GM10847 (cell line): ENCODE results near the gene STYX.
A peak's percentile ranks its signal among the peaks of the same experiment; 100 is the strongest.

ENCODE experiments used
- POLR2A ChIP-seq: IDR thresholded peaks from 2 replicates; pipeline ENCODE4 v1.6.1; 2011; ENCODE audit not compliant: insufficient read length; ENCODE audit errors: extremely low read depth

Gene STYX

DNA sequence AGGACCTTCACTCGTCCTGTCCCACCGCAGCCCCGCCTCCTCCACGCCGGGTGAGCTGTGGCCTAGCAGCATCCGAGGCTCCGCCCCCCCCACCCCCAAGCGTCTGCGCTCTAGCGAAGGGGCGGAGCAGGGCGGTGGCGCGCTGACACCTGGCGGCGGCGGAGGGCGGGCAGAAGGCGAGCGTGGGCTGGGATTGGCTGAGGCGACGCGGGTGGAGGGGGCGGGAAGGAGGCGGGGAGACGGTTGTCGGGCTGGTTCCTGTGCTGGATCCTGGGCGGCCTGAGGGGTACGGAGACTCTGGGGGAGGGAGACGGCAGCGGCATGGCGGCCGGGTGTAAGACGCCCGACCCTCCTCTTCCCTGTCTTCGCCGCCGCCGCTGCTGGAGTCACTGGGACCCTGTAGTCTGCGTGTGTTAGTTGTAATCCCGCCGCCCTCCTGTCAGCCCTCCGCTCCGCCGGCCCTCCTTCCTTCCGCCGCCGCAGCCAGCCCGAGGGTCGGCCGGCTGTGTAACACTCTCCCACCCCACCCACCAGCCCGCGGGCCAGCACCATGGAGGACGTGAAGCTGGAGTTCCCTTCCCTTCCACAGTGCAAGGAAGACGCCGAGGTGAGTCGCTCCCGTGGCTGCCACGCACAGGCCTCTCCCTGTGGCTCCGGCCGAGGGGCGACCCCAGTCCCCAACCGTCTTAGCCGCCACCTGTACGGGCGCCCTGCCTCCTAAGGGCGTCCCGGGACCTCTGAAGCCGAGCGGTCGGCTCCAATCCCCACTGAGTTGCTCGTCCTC is at the start of gene STYX:
TSS of gene STYX (plus strand) at position 242 of the 784 bp plus-strand sequence. CDS start at position 551, 309 bp downstream.
- peak; percentile 79 for TF ChIP-seq POLR2A

- no peak for TF ChIP-seq POLR2A
Observed at GRCh38 chr14:52683985-52684520, 45.9 kb upstream of the STYX start.

DNA sequence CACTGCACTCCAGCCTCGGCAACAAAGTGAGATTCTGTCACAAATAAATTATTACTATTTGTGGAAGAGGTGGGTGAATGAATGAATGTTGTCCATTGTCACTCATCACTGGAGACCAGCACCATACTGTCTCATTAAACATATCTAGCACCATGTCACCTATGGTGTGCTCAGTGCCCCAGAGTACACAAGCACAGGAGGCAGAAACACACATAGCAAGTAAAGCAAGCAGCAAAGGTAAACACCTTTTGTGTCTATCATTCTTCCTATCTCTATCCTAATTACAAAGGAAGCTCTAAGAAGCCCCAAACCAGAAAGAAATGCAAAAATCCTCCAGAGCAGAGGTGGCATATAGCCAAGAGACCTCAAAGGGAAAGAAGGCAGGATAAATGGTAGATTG is 43.8 kb upstream of the STYX start:
- TF ChIP-seq POLR2A: no peak

DNA sequence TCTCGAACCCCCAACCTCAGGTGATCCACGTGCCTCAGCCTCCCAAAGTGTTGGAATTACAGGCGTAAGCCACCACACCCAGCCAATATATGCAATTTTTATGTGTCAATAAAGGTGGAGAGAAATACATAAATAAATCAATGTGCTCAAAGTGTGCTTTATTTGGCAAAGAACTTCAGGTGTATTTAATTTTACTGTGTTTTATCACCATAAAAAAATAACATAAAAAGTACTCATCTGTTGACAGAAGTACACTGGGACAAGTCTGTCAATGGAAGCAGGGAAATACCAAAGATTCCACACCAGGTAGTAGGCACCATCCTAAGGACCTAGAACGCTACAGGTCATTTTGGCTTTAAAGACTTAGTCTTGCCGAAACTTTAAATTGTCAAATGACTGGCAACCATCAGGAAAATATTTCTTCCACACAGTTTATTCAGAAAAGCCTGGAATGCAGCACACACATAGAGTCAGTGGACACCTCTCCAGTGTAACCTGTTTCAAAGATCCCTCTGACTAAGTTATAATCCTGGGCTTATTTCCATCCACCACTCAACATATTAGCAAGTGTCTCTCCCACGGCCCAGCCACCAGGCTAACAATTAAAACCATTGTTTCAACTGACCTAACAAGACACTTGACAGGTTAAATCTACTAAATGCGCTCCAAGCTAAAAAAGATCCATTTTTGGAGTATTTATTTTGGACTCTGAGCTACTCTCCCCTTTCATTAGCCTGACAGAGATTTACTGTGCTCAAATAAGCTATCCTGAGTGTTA is 38.8 kb upstream of the STYX start:
- TF ChIP-seq POLR2A: no peak

GRCh38 chr14:52692248-52692962 is 37.6 kb upstream of the STYX start:
- TF ChIP-seq POLR2A: no peak

DNA sequence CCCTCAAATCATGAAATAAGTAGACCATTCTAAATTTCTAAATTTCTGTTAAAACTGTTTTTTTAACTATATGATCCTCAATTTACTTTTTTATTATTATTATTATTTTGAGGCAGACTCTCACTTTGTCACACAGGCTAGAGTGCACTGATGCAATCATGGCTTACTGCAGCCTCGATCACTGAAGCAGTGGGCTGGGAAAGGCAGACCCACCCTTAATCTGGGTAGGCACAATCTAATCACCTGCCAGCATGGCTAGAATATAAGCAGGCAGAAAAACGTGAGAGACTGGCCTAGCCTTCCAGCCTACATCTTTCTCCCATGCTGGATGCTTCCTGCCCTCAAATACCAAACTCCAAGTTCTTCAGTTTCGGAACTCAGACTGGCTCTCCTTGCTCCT is 36.9 kb upstream of the STYX start:
- TF ChIP-seq POLR2A: no peak

DNA sequence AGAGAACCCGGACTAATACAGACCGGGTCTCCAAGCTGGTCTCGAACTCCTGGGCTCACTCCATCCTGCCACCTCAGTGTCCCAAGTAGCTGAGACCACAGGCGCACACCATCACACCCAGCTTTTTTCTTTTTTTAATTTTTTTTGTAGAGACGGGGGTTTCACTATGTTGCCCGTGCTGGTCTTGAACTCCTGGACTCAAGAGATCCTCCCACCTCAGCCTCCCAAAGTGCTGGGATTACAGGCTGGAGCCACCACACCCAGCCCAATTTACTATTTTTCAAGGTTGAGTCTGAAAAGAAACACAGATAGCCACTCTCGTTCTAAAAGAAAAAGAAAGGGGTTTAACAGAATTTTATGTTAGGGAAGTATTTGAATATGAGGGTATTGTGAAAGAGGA is 36.4 kb upstream of the STYX start:
- no peak for TF ChIP-seq POLR2A

GRCh38 chr14:52694761-52695480 is 35.0 kb upstream of the STYX start:
- TF ChIP-seq POLR2A: no peak

DNA sequence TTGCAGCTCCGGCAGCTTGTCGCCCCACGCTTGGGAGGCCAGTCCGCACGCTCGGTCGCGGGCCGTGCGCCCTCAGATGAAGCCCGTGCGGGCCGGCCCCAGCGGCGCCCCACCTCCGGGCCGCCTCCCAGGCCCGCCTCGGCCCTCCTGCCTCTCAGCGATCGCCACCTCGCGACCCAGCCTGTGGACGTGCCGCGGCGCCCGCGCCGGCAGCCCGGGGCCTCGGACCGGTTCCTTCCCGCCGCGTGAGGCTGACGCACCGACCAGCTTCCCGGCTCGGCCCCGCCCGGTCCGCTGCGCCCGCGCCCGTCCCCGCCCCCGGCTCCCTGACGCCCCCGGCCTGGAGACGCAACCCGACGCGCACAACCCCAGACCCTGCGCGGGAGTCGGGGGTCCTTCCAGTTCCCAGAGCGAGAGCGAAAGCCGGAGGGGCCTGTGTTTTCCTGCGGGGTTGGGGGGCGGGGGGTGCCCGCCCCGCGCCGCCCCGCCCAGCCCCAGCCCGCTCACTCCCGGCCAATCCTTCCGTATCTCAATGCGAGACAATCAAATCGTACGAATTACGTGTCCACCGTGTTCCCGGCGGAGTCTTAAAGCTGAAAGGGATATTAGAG is 34.4 kb upstream of the STYX start, which contains the start of gene ERO1A:
TSS of gene ERO1A (minus strand) at position 78 of the 611 bp plus-strand sequence. CDS start at position 1, 77 bp downstream.
- peak; percentile 50 for TF ChIP-seq POLR2A

GRCh38 chr14:52700701-52701172 is 29.2 kb upstream of the STYX start:
- TF ChIP-seq POLR2A: no peak

DNA sequence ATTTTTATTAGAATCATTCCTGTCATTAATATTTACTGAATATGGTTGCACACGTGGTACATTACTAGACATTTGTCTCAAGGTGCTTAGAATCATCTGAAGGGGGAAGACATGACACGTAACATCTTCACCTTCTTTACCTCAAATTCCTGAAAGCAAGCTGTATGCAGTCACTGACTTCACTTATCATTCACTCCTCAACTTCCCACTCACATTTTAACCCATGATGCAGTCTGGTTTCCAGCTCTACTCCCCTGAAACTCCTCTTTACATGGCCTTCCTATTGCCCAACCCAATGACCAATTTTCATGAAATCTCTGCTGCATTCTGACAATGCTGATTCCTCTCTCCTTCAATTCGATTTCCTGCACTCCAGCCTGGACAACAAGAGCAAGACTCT is 28.7 kb upstream of the STYX start:
- no peak for TF ChIP-seq POLR2A

DNA sequence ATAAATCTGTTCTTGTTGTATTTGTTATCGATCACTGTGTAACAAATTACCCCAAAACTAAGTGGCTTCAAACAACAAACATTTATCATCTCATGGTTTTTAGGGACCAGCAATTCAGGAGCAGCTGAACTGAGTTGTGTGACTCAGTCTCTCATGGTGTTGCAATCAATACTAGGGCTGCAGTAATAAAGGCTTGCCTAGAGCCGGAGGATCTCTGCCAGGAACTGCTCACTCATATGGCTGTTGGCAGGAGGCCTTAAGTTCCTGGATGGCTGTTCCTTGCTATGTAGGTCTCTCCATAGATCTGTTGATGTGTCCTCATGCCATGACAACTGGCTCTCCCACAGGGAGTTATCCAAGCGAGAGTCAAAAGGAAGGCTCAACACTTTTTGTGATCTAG is 26.7 kb upstream of the STYX start:
- TF ChIP-seq POLR2A: no peak

- TF ChIP-seq POLR2A: no peak
Observed at GRCh38 chr14:52703664-52704063, 26.3 kb upstream of the STYX start.

- no peak for TF ChIP-seq POLR2A
Observed at GRCh38 chr14:52706286-52706685, 23.7 kb upstream of the STYX start.
